HG03439 (cell line): ENCODE results near the gene PRX.
"Not testable (repeated sequence)": the region's sequence is repeated elsewhere in the genome, so short reads cannot be mapped to it uniquely, and the experiment has no call there.

Experiments
- ATAC-seq: cut with Tn5 transposase; IDR thresholded peaks from one replicate; pipeline ENCODE4 v1.9.1; 2021; ENCODE audit warnings: mild to moderate bottlenecking, moderate library complexity; ENCODE audit not compliant: unreplicated experiment

Gene PRX

GRCh38 chr19:40414542-40415535, 1.7 kb upstream of the PRX start:
- no peak for ATAC-seq

- no peak for ATAC-seq
Observed at GRCh38 chr19:40412866-40413265, 312 bp downstream of the PRX start.

- no peak for ATAC-seq
Observed at GRCh38 chr19:40411958-40412499, 1.1 kb downstream of the PRX start.

- ATAC-seq = no peak
Observed at GRCh38 chr19:40411125-40411842, 1.9 kb downstream of the PRX start.

- no peak for ATAC-seq
Observed at GRCh38 chr19:40410030-40410389, 3.2 kb downstream of the PRX start.

- ATAC-seq = not testable (repeated sequence)
Observed at GRCh38 chr19:40408598-40408925, 4.6 kb downstream of the PRX start.

GRCh38 chr19:40407714-40408597, 5.2 kb downstream of the PRX start:
- no peak for ATAC-seq

- peak; percentile 63 for ATAC-seq
Observed at GRCh38 chr19:40403262-40403984, 9.8 kb downstream of the PRX start.

GRCh38 chr19:40400559-40400958, 12.6 kb downstream of the PRX start:
- no peak for ATAC-seq

GRCh38 chr19:40398417-40399131, 14.6 kb downstream of the PRX start:
- no peak for ATAC-seq

- no peak for ATAC-seq
Observed at GRCh38 chr19:40397568-40397906, 15.6 kb downstream of the PRX start.

GRCh38 chr19:40396886-40397567, 16.2 kb downstream of the PRX start:
- ATAC-seq = no peak

- ATAC-seq = no peak
Observed at GRCh38 chr19:40395956-40396355, 17.2 kb downstream of the PRX start.

GRCh38 chr19:40394816-40395210, 18.4 kb downstream of the PRX start:
- no peak for ATAC-seq

- no peak for ATAC-seq
Observed at GRCh38 chr19:40393894-40394815, 19.0 kb downstream of the PRX start.

GRCh38 chr19:40392894-40393517, 20.2 kb downstream of the PRX start:
- ATAC-seq = no peak

- ATAC-seq = no peak
Observed at GRCh38 chr19:40392123-40392522, 21.1 kb downstream of the PRX start.
